NCI-H345 (cell line): ENCODE results near the gene KRT222.

ENCODE experiments used
- DNase-seq: peaks from one replicate; lab custom pipeline; 2025; lab: John Stamatoyannopoulos, UW

KRT222 gene

GRCh38 chr17:40615068-40615840 is 49.7 kb downstream of the KRT222 start:
- DNase-seq: peak; percentile 16

- no peak for DNase-seq
These were observed 50.4 kb downstream of the KRT222 start for GRCh38 chr17:40614431-40615067.

GRCh38 chr17:40613467-40614154 is 51.4 kb downstream of the KRT222 start:
- no peak for DNase-seq

GRCh38 chr17:40612599-40613244 is 52.3 kb downstream of the KRT222 start:
- no peak for DNase-seq

GRCh38 chr17:40611840-40612474 is 53.0 kb downstream of the KRT222 start:
- DNase-seq: no peak

GRCh38 chr17:40610359-40610758 is 54.6 kb downstream of the KRT222 start:
- DNase-seq: no peak

- DNase-seq: no peak
These were observed 56.9 kb downstream of the KRT222 start for GRCh38 chr17:40608061-40608581.

- no peak for DNase-seq
These were observed 57.3 kb downstream of the KRT222 start for GRCh38 chr17:40607641-40608040.

GRCh38 chr17:40606548-40607353 is 58.2 kb downstream of the KRT222 start:
- DNase-seq: no peak

- no peak for DNase-seq
These were observed 59.7 kb downstream of the KRT222 start for GRCh38 chr17:40605306-40605705.
